PC-9 (cell line): ENCODE data around the gene TMEM238. TPM values are rescaled to one million over a fixed set of nuclear protein-coding genes. Genes with fewer than 3 reads are reported as not detected.

Source experiments
- BruUV-seq: library from RNA; stranded (reverse); fragments of 400-500 nt; replicated peaks from 2 replicates; lab custom pipeline; 2021; lab: Mats Ljungman, UMichigan
- CTCF ChIA-PET: fragments of 300-600 bp; sonication (Branson Sonifier 250); formaldehyde crosslinking; loops from one replicate; lab custom pipeline; 2022; ENCODE audit warnings: antibody characterized with exemption; lab: Charles Lee
- POLR2A ChIA-PET: fragments of 300-600 bp; sonication (Branson Sonifier 250); formaldehyde crosslinking; loops from one replicate; lab custom pipeline; 2022; ENCODE audit warnings: antibody characterized with exemption; ENCODE audit not compliant: unreplicated experiment; lab: Charles Lee
- DNase-seq, 2 experiments: peaks; one replicate each; pipeline versions ENCODE4 v3.0.0 to v3.0.0-alpha.2; 2015 to 2022; ENCODE audit warnings: mixed read lengths in 1 of 2
- H2AFZ ChIP-seq: fragments of 200-600 bp; sonication (generic); 2 replicates; pipeline ENCODE4 v1.8.1; 2017; ENCODE audit warnings: antibody characterized with exemption
- H3F3A ChIP-seq: fragments of 200-600 bp; sonication (generic); 2 replicates; pipeline ENCODE4 v1.8.1; 2017; ENCODE audit warnings: antibody characterized with exemption, mild to moderate bottlenecking, low read depth; ENCODE audit not compliant: insufficient read depth
- H3K27ac ChIP-seq: fragments of 200-600 bp; sonication (generic); 2 replicates; pipeline ENCODE4 v1.6.1; 2016; ENCODE audit warnings: mixed run types
- H3K27me3 ChIP-seq: fragments of 200-600 bp; sonication (generic); 2 replicates; pipeline ENCODE4 v1.6.1; 2016; ENCODE audit warnings: low read depth, mixed run types; ENCODE audit not compliant: insufficient read depth
- H3K36me3 ChIP-seq: fragments of 200-600 bp; sonication (generic); 2 replicates; pipeline ENCODE4 v1.6.1; 2016; ENCODE audit warnings: low read depth, mixed run types
- H3K4me1 ChIP-seq: fragments of 200-600 bp; sonication (generic); replicated peaks from 2 replicates; pipeline ENCODE4 v1.6.1; 2016; ENCODE audit warnings: mixed run types; ENCODE audit not compliant: insufficient read depth
- H3K4me2 ChIP-seq: fragments of 200-600 bp; sonication (generic); 2 replicates; pipeline ENCODE4 v1.6.1; 2017; ENCODE audit warnings: mixed run types
- H3K4me3 ChIP-seq: fragments of 200-600 bp; sonication (generic); 2 replicates; pipeline ENCODE4 v1.6.1; 2016; ENCODE audit warnings: mixed run types
- H3K79me2 ChIP-seq: fragments of 200-600 bp; sonication (generic); 2 replicates; pipeline ENCODE4 v1.6.1; 2017; ENCODE audit warnings: low read depth, mixed run types
- H3K9me2 ChIP-seq: fragments of 200-600 bp; sonication (generic); 2 replicates; pipeline ENCODE4 v1.8.1; 2017; ENCODE audit warnings: mild to moderate bottlenecking; ENCODE audit not compliant: insufficient read depth
- H3K9me3 ChIP-seq: fragments of 200-600 bp; sonication (generic); 2 replicates; pipeline ENCODE4 v1.8.1; 2016; ENCODE audit warnings: low read depth; ENCODE audit not compliant: insufficient read depth
- H4K20me1 ChIP-seq: fragments of 200-600 bp; sonication (generic); 2 replicates; pipeline ENCODE4 v1.8.1; 2017; ENCODE audit not compliant: insufficient read depth
- CTCF ChIP-seq: fragments of 200-600 bp; sonication (generic); conservative IDR thresholded peaks from 2 replicates; pipeline ENCODE4 v1.6.1; 2017; ENCODE audit warnings: mixed run types, antibody characterized with exemption, mild to moderate bottlenecking, moderate library complexity
- EZH2 ChIP-seq: fragments of 200-600 bp; sonication (generic); IDR thresholded peaks from 2 replicates; pipeline ENCODE4 v1.8.0; 2017; ENCODE audit warnings: antibody characterized with exemption, low read depth
- intact Hi-C: fragments of 100-400 bp; cut with micrococcal nuclease; formaldehyde crosslinking; loops from one replicate; pipeline ENCODE4 v1.10.0; 2022; ENCODE audit not compliant: unreplicated experiment
- total RNA-seq: library from RNA; stranded (reverse); gene quantifications from 2 replicates; pipeline ENCODE4 v1.2.3, GENCODE V29; 2021

The TMEM238 gene
- total RNA-seq, 1 experiment from 2014 or later: 40.4 TPM

DNA sequence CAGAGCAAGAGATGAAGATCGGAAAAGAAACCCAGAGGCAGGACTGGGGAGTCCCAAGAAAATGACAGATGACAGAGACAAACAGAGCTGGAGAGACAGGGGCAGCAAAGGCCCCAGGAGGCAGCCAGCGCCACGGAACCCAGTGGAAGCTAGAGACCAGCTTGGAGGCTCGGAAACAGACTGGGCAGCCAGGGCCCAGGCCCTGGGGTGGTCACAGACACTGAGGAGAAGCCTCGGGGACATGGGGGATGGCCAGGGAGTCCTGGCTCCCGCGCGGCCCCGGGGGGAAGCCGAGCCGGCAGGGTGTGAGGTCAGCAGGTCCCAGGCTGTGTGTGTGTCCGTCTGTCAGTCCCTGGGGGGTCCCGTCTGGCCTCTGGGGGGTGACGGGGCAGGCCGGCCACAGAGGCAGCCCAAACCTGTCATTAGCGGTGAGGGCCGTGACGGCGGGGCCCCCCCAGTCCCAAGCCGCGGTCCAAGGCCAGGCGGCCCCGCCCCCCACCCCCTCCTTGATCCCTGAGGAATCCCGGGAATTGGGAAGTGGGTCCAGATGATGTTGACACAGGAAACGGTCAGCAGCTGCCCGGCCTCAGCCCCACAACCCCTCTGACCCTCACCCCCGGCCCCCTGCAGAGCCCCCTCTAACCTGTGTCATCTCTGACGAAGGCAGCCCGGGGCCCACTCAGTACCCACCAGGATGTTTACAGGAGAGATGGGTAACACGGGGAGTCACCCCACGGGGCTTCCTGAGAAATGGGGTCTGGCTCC lies 9.9 kb downstream of the TMEM238 start:
- intact Hi-C loops: no loop called here
- H2AFZ ChIP-seq: no peak overlapping the region
- TF ChIP-seq EZH2 (no peak), CTCF (no peak)
- no peaks in the 10 kb centered on the region for H3K79me2 ChIP-seq
- H3K9me3 ChIP-seq: no peaks in the 10 kb centered on the region
- H3K36me3 ChIP-seq: no peaks in the 10 kb centered on the region
- H3K27me3 ChIP-seq: peaks cover 5% of the 10 kb centered on the region; the same call in 1 of the 2 replicates
- no peaks in the 10 kb centered on the region for H3K9me2 ChIP-seq
- peak overlapping the region; percentile 71 for H3K4me2 ChIP-seq
- no peak overlapping the region for H3K27ac ChIP-seq
- DNase-seq: peak in 1 of 2 experiments; percentile 39
- peaks cover 15% of the 10 kb centered on the region for H4K20me1 ChIP-seq
- POLR2A ChIA-PET: interaction anchor here (0.6 kb wide), 1 partner anchor 12 kb away, joined by 4 read pairs; no protein-coding TSS in a partner anchor
- BruUV-seq: no TSS peak
- H3K4me3 ChIP-seq: peak overlapping the region; percentile 28; the same call in 1 of the 2 replicates
- H3K4me1 ChIP-seq: peaks cover 50% of the 10 kb centered on the region
- CTCF ChIA-PET: interaction anchor here (0.6 to 0.7 kb wide), 2 partner anchors 94 to 146 kb away, joined by 3 to 6 read pairs; no protein-coding TSS in a partner anchor
- H3F3A ChIP-seq: peaks cover 45% of the 10 kb centered on the region; the same call in 1 of the 2 replicates

DNA sequence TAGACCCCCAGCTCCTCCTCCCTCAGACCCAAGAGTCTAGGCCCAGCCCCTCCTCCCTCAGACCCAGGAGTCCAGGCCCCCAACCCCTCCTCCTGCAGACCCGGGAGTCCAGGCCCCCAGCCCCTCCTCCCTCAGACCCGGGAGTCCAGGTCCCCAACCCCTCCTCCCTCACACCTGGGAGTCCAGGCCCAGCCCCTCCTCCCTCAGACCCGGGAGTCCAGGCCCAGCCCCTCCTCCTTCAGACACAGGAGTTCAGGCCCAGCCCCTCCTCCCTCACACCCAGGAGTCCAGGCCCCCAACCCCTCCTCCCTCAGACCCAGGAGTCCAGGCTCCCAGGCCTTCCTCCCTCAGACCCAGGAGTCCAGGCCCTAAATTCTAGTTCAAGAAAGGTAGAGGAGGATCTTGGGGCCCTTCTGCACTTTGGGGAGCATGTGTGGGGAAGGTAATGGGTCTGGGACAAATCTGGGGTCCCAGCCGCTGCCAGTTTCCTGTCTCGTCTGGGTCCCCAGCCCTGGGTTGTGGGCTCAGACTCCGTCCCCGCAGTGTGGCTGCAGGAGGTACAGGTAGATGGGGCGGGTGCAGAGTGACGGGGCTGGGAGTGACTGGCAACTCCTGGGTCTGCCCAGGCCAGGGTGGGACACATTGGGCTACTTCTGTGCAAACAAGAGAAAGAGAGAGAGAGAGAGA lies 10.6 kb downstream of the TMEM238 start:
- Histone ChIP-seq H3K4me1 (peaks cover 50% of the 10 kb centered on the region), H3K9me2 (no peaks in the 10 kb centered on the region), H3K4me2 (peak overlapping the region; percentile 71), H2AFZ (no peak overlapping the region), H3K9me3 (no peaks in the 10 kb centered on the region), H3K36me3 (no peaks in the 10 kb centered on the region), H3F3A (peaks cover 47% of the 10 kb centered on the region; the same call in 1 of the 2 replicates), H3K27ac (no peak overlapping the region), H3K4me3 (no peak overlapping the region), H3K27me3 (peaks cover 5% of the 10 kb centered on the region; the same call in 1 of the 2 replicates), H4K20me1 (peaks cover 15% of the 10 kb centered on the region), H3K79me2 (no peaks in the 10 kb centered on the region)
- CTCF ChIA-PET: interaction anchor here (0.6 to 0.7 kb wide), 3 partner anchors 130 to 233 kb away, joined by 3 read pairs; no protein-coding TSS in a partner anchor
- DNase-seq: peak in 1 of 2 experiments; percentile 59
- BruUV-seq: no TSS peak
- no peak for TF ChIP-seq CTCF
- no peak for TF ChIP-seq EZH2
- intact Hi-C loops: no loop called here
- POLR2A ChIA-PET: interaction anchor here (0.6 to 1.2 kb wide), 4 partner anchors 30 to 100 kb away, joined by 3 to 15 read pairs (median 10); partner anchors contain the start of gene KMT5C
